Neuronal stem cell (in vitro differentiated cells): ENCODE measurements around the gene DCD.
"Not testable (repeated sequence)": the region's sequence is repeated elsewhere in the genome, so short reads cannot be mapped to it uniquely, and the experiment has no call there.

Source experiments
- DNase-seq: peaks from one replicate; pipeline ENCODE4 v3.0.0-alpha.2; 2013; ENCODE audit warnings: low spot score
- H2AFZ ChIP-seq: one replicate; pipeline ENCODE4 v1.6.1; 2013; ENCODE audit warnings: mild to moderate bottlenecking, low read length, inconsistent platforms
- H2AK5ac ChIP-seq: 2 replicates; pipeline ENCODE4 v1.6.1; 2013; ENCODE audit warnings: low read depth, mild to moderate bottlenecking, inconsistent platforms, low read length, moderate library complexity, mixed read lengths
- H2BK120ac ChIP-seq: 2 replicates; pipeline ENCODE4 v1.6.1; 2013; ENCODE audit warnings: low read depth, mild to moderate bottlenecking, inconsistent platforms, low read length, moderate library complexity, mixed read lengths
- H2BK12ac ChIP-seq: one replicate; pipeline ENCODE4 v1.6.1; 2013; ENCODE audit warnings: low read length, inconsistent platforms
- H2BK15ac ChIP-seq: 2 replicates; pipeline ENCODE4 v1.6.1; 2013; ENCODE audit warnings: mild to moderate bottlenecking, low read length, inconsistent platforms, mixed read lengths
- H2BK5ac ChIP-seq: one replicate; pipeline ENCODE4 v1.6.1; 2013; ENCODE audit warnings: inconsistent platforms, mild to moderate bottlenecking, low read length, moderate library complexity
- H3K14ac ChIP-seq: one replicate; pipeline ENCODE4 v1.6.1; 2013; ENCODE audit warnings: low read length, inconsistent platforms
- H3K18ac ChIP-seq: 2 replicates; pipeline ENCODE4 v1.6.1; 2013; ENCODE audit warnings: low read length, inconsistent platforms
- H3K23ac ChIP-seq: 2 replicates; pipeline ENCODE4 v1.6.1; 2013; ENCODE audit warnings: low read depth, mild to moderate bottlenecking, mixed read lengths, low read length, inconsistent platforms; ENCODE audit not compliant: poor library complexity
- H3K27ac ChIP-seq: replicated peaks from 3 replicates; pipeline ENCODE4 v1.5.1; 2013; ENCODE audit warnings: low read length, inconsistent platforms
- H3K27me3 ChIP-seq, 3 experiments: 2 replicates each; pipeline ENCODE4 v1.6.1; 2013; ENCODE audit warnings: low read length in 3 of 3, mild to moderate bottlenecking in 2 of 3, inconsistent platforms in 1 of 3, low read depth in 1 of 3, mixed read lengths in 1 of 3, moderate library complexity in 1 of 3; ENCODE audit not compliant: control insufficient read depth in 3 of 3, insufficient read depth in 3 of 3
- H3K36me3 ChIP-seq, 2 donors: replicated peaks in 1 of 2; 2 replicates each; pipeline ENCODE4 v1.6.1; 2013; ENCODE audit warnings: low read length in 2 of 2; ENCODE audit not compliant: control insufficient read depth in 2 of 2, insufficient read depth in 2 of 2
- H3K4ac ChIP-seq: 2 replicates; pipeline ENCODE4 v1.6.1; 2013; ENCODE audit warnings: inconsistent platforms, mild to moderate bottlenecking, low read length, moderate library complexity
- H3K4me1 ChIP-seq, 2 donors: 1 replicate in 1 of 2; 2 replicates in 1 of 2; pipeline ENCODE4 v1.6.1; 2013; ENCODE audit warnings: low read length in 2 of 2, low read depth in 1 of 2; ENCODE audit not compliant: control insufficient read depth in 2 of 2, insufficient read depth in 1 of 2
- H3K4me2 ChIP-seq: one replicate; pipeline ENCODE4 v1.6.1; 2013; ENCODE audit warnings: mild to moderate bottlenecking, low read length, inconsistent platforms; ENCODE audit not compliant: insufficient read depth, poor library complexity, severe bottlenecking
- H3K4me3 ChIP-seq, 2 donors: 2 replicates each; pipeline ENCODE4 v1.5.1; 2013; ENCODE audit warnings: low read length in 2 of 2, mild to moderate bottlenecking in 2 of 2, inconsistent platforms in 1 of 2, moderate library complexity in 1 of 2
- H3K79me1 ChIP-seq: one replicate; pipeline ENCODE4 v1.6.1; 2013; ENCODE audit warnings: low read depth, mild to moderate bottlenecking, inconsistent platforms, low read length, moderate library complexity
- H3K9ac ChIP-seq: one replicate; pipeline ENCODE4 v1.6.1; 2013; ENCODE audit warnings: mild to moderate bottlenecking, low read depth, low read length, inconsistent platforms; ENCODE audit not compliant: poor library complexity
- H3K9me3 ChIP-seq, 2 donors: replicated peaks in 1 of 2; 2 replicates each; pipeline versions ENCODE3 to v1.6.1; 2013; ENCODE audit warnings: low read length in 2 of 2, mild to moderate bottlenecking in 2 of 2, inconsistent platforms in 1 of 2, low read depth in 1 of 2, mixed read lengths in 1 of 2, moderate library complexity in 1 of 2; ENCODE audit not compliant: control insufficient read depth in 2 of 2, insufficient read depth in 1 of 2
- H4K8ac ChIP-seq: one replicate; pipeline ENCODE4 v1.6.1; 2013; ENCODE audit warnings: low read depth, mild to moderate bottlenecking, inconsistent platforms, low read length, moderate library complexity
- H4K91ac ChIP-seq: one replicate; pipeline ENCODE4 v1.6.1; 2013; ENCODE audit warnings: low read length, low read depth, mild to moderate bottlenecking, inconsistent platforms; ENCODE audit not compliant: poor library complexity
- WGBS, 2 donors: extraction: QIAGEN DNeasy Blood & Tissue Kit; methylation state at CpG; one replicate each; pipeline ENCODE4 v1.1.7; 2013; ENCODE audit warnings: missing lambda C conversion rate in 2 of 2, mixed read lengths in 1 of 2; ENCODE audit not compliant: insufficient read length in 2 of 2, insufficient replicate concordance in 1 of 2; ENCODE audit errors: extremely low coverage in 2 of 2; 5-methylcytosine and 5-hydroxymethylcytosine counted together

The DCD gene

GRCh38 chr12:54649825-54650224 lies 1.7 kb upstream of the DCD start:
- no CpG with 5 or more reads among the region's 1 CpG for WGBS, 2 donors

GRCh38 chr12:54641554-54641953 lies 6.6 kb downstream of the DCD start:
- Histone ChIP-seq H3K27ac (no peak overlapping the region), H3K27me3 (peaks cover 0 to 7% (median 0%) of the 10 kb centered on the region in 3 experiments)

More at GRCh38 chr12:54649825-54650224, 1.7 kb upstream of the DCD start:
- H3K27ac ChIP-seq = no peak overlapping the region
- peaks cover 0 to 2% of the 10 kb centered on the region in 2 donors for H3K4me1 ChIP-seq
- no peak overlapping the region for H3K23ac ChIP-seq
- no peak overlapping the region for H3K14ac ChIP-seq
- no peak for DNase-seq
- H3K4me3 ChIP-seq = no peak overlapping the region
- no peak overlapping the region for H4K91ac ChIP-seq
- H2AFZ ChIP-seq = no peak overlapping the region
- H2BK15ac ChIP-seq = no peak overlapping the region
- H2AK5ac ChIP-seq = no peak overlapping the region
- no peaks in the 10 kb centered on the region for H3K36me3 ChIP-seq
- no peaks in the 10 kb centered on the region for H3K79me1 ChIP-seq
- H3K9me3 ChIP-seq = peaks cover 0 to 4% of the 10 kb centered on the region in 2 donors
- no peak overlapping the region for H2BK12ac ChIP-seq
- no peak overlapping the region for H3K18ac ChIP-seq
- H3K4ac ChIP-seq = no peak overlapping the region
- no peak overlapping the region for H2BK120ac ChIP-seq
- H2BK5ac ChIP-seq = no peak overlapping the region
- no peak overlapping the region for H3K9ac ChIP-seq
- H4K8ac ChIP-seq = no peak overlapping the region
- peaks cover 0 to 10% (median 0%) of the 10 kb centered on the region in 3 experiments for H3K27me3 ChIP-seq
- H3K4me2 ChIP-seq = no peak overlapping the region

GRCh38 chr12:54641089-54641488 lies 7.1 kb downstream of the DCD start:
- WGBS, 2 donors = no CpG with 5 or more reads among the region's 4 CpGs
- no peak for DNase-seq

More at GRCh38 chr12:54641554-54641953, 6.6 kb downstream of the DCD start:
- no peak overlapping the region for H2BK5ac ChIP-seq
- H2AFZ ChIP-seq = no peak overlapping the region
- no peak for DNase-seq
- peaks cover 0 to 2% of the 10 kb centered on the region in 2 donors for H3K9me3 ChIP-seq
- peaks cover 0 to 1% of the 10 kb centered on the region in 2 donors for H3K4me1 ChIP-seq
- no peak overlapping the region for H3K4me3 ChIP-seq
- H3K9ac ChIP-seq = no peak overlapping the region
- no CpG with 5 or more reads among the region's 1 CpG for WGBS, 2 donors
- H2BK120ac ChIP-seq = no peak overlapping the region
- H3K4ac ChIP-seq = no peak overlapping the region
- no peak overlapping the region for H2BK12ac ChIP-seq
- no peak overlapping the region for H3K14ac ChIP-seq
- no peaks in the 10 kb centered on the region for H3K79me1 ChIP-seq
- H2BK15ac ChIP-seq = no peak overlapping the region
- H4K8ac ChIP-seq = no peak overlapping the region
- no peak overlapping the region for H3K4me2 ChIP-seq
- no peak overlapping the region for H3K23ac ChIP-seq
- H3K18ac ChIP-seq = no peak overlapping the region
- no peaks in the 10 kb centered on the region for H3K36me3 ChIP-seq
- H2AK5ac ChIP-seq = no peak overlapping the region
- no peak overlapping the region for H4K91ac ChIP-seq

GRCh38 chr12:54639112-54639511 lies 9.1 kb downstream of the DCD start:
- H2AFZ ChIP-seq, H3K9ac ChIP-seq, H3K18ac ChIP-seq, H3K4me1 ChIP-seq, H3K4me3 ChIP-seq, DNase-seq, H3K27ac ChIP-seq, H2BK15ac ChIP-seq, H3K9me3 ChIP-seq, H3K4ac ChIP-seq, H2AK5ac ChIP-seq, H3K79me1 ChIP-seq, H3K27me3 ChIP-seq, H3K23ac ChIP-seq, H3K14ac ChIP-seq, H3K4me2 ChIP-seq, H3K36me3 ChIP-seq, H2BK12ac ChIP-seq, H4K91ac ChIP-seq, H4K8ac ChIP-seq, H2BK5ac ChIP-seq, H2BK120ac ChIP-seq: not testable (repeated sequence)
- WGBS, 2 donors = no CpG with 5 or more reads among the region's 2 CpGs

More at GRCh38 chr12:54641089-54641488, 7.1 kb downstream of the DCD start:
- no peak overlapping the region for H3K23ac ChIP-seq
- H2BK5ac ChIP-seq = no peak overlapping the region
- no peak overlapping the region for H2AK5ac ChIP-seq
- H3K4me1 ChIP-seq = peaks cover 0 to 1% of the 10 kb centered on the region in 2 donors
- H3K36me3 ChIP-seq = no peaks in the 10 kb centered on the region
- H2BK12ac ChIP-seq = no peak overlapping the region
- no peak overlapping the region for H4K91ac ChIP-seq
- no peak overlapping the region for H3K18ac ChIP-seq
- H3K79me1 ChIP-seq = no peaks in the 10 kb centered on the region
- H3K4me3 ChIP-seq = no peak overlapping the region
- no peak overlapping the region for H2AFZ ChIP-seq
- H3K27me3 ChIP-seq = peaks cover 0 to 7% (median 0%) of the 10 kb centered on the region in 3 experiments
- H2BK120ac ChIP-seq = no peak overlapping the region
- no peak overlapping the region for H3K14ac ChIP-seq
- peaks cover 0 to 2% of the 10 kb centered on the region in 2 donors for H3K9me3 ChIP-seq
- H4K8ac ChIP-seq = no peak overlapping the region
- no peak overlapping the region for H3K4me2 ChIP-seq
- no peak overlapping the region for H3K27ac ChIP-seq
- H3K9ac ChIP-seq = no peak overlapping the region
- no peak overlapping the region for H3K4ac ChIP-seq
- H2BK15ac ChIP-seq = no peak overlapping the region
